ENCODE data around the gene ITGB1.
A peak's percentile ranks its signal among the peaks of the same experiment; 100 is the strongest.
"Not testable (repeated sequence)": the region's sequence is repeated elsewhere in the genome, so short reads cannot be mapped to it uniquely, and the experiment has no call there.

The ITGB1 gene

GRCh38 chr10:32995066-32995622, 37.1 kb upstream of the ITGB1 start:
- TF ChIP-seq CTCF (conservative IDR thresholded peaks at IDR 0.05; ENCODE audit: low read length) = no peak
- no peak overlapping the region for H3K4me3 ChIP-seq (ENCODE audit: low read length)
- DNase-seq (ENCODE audit: low read depth) = no peak

DNA sequence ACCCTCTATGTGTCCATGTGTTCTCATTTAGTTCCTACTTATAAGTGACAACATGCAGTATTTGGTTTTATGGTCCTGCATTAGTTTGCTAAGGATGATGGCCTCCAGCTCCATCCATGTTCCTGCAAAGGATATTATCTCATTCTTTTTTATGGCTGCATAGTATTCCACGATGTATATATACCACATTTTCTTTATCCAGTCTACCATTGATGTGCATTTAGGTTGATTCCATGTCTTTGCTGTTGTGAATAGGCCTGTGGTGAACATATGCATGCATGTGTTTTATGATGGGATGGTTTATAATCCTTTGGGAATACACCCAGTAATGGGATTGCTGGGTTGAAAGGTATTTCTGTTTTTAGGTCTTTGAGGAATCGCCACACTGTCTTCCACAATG, 36.6 kb upstream of the ITGB1 start:
- DNase-seq (ENCODE audit: low read depth); H3K4me3 ChIP-seq (ENCODE audit: low read length): not testable (repeated sequence)

DNA sequence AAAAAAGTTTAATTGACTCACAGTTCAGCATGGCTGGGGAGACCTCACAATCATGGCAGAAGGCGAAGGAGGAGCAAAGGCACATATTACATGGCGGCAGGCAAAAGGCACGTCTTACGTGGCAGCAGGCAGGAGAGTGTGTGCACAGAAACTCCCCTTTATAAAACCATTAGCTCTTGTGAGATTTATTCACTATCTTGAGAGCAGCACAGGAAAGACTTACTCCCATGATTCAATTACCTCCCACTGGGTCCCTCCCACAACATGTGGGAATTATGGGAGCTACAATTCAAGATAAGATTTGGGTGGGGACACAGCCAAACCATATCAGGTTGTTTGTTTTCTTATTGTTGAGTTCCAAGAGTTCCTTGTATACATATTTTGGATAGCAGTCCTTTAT, 34.3 kb upstream of the ITGB1 start:
- not testable (repeated sequence) for H3K4me3 ChIP-seq (ENCODE audit: low read length); DNase-seq (ENCODE audit: low read depth)

DNA sequence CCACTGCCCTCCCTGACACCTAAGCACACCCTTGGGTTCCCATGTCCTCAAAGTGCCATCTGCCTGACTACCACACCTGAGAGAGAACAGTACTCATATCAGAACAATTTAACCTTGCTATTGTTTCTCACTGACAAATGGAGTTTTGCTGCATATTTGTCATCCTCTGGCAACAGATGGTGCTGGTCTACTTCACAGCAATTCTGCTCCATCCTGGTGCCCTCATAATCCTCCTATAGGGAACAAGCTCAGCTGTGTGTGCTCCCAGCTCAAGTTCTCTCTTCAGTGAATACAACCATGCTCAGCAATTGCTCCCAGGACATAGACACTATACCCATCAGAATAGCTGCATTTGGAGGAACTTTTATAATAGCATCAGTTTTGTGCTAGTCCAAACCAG, 32.8 kb upstream of the ITGB1 start:
- no peak for DNase-seq (ENCODE audit: low read depth)
- H3K4me3 ChIP-seq (ENCODE audit: low read length) = no peak overlapping the region
- TF ChIP-seq CTCF (conservative IDR thresholded peaks at IDR 0.05; ENCODE audit: low read length) = no peak

DNA sequence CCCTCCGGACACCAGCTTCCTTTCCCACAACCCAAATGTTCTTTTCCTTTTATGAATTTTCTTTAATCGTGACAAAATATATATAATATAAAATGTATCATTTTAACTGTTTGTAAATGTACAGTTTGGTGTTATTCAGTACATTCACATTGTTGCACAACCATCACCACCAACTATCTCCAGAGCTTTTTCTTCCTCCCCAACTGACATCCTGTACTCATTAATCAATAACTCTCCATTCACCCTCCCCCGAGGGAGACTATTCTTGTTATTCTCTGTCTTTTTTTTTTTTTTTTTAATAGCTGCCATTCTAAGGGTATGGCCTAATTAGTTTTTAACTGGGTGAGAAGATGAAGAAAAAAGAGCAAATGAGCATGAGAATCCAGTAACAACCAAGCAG, 30.6 kb upstream of the ITGB1 start:
- TF ChIP-seq CTCF (conservative IDR thresholded peaks at IDR 0.05; ENCODE audit: low read length) = no peak
- no peak overlapping the region for H3K4me3 ChIP-seq (ENCODE audit: low read length)
- DNase-seq (ENCODE audit: low read depth) = no peak

DNA sequence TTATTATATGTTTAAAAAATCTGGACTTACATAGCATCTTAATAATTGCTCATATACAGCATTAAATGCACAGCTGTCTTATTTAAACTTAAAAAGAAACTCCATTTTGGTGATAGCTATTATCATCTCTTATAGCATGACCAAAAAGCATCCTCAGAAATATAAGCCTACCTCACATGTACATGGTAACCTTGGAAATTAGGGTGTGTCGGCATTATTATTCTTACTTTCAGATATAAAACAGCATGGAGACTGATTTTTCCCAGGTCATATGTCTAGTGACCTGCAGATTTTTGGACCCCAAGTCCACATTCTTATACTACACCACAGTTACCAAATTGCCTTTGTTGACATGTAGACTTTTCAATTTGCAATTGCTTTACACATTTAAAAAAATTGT, 29.1 kb upstream of the ITGB1 start:
- no peak overlapping the region for H3K4me3 ChIP-seq (ENCODE audit: low read length)
- TF ChIP-seq CTCF (conservative IDR thresholded peaks at IDR 0.05; ENCODE audit: low read length) = no peak
- DNase-seq (ENCODE audit: low read depth) = no peak

DNA sequence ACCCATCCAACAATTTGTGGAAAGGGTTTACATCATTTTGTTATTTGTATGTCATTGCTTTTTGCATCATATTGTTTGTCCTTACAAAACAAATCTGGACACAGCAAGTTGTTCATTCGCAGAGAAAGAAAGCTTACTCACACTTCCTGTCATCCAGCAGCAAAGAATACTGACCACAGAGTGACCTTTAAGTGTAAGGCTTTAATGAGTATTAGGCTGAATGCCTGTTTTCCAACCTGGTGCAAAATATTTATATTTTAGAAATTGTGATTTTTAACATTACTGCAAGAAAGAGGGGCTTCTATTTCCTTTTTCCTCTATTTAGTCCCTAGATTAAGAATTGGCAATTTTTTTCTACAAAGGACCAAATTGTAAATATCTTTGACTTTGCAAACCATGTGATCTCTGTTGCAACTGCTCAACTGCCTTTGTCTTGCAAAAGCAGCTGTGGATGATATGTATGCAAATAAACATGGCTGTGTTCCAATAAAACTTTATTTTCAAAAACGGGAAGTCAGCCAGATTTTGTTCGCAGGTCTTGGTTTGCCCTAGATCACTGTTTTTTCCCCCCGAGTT, 27.8 kb upstream of the ITGB1 start:
- H3K4me3 ChIP-seq (ENCODE audit: low read length) = no peak overlapping the region
- no peak for TF ChIP-seq CTCF (conservative IDR thresholded peaks at IDR 0.05; ENCODE audit: low read length)
- DNase-seq (ENCODE audit: low read depth) = peak; percentile 89

DNA sequence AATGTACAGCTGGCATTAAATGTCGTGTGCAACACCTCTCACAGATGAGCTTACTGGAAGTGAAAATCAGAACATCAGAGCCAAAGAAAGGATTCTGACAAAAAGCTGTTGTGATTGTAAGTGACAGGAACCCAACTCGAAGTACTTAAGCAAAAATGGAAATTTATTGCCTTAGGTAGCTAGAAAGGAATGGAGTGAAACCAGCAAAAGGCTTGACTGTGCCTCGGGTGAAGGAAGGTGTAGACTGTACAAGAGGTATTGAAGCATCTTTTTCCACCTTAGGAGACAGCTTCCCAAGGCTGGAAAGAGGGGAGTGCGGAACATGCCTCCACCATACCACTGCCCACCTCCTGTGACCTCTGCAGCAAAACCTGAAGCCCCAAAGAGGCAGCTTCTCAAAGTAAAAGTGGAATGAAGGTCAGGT, 27.3 kb upstream of the ITGB1 start:
- TF ChIP-seq CTCF (conservative IDR thresholded peaks at IDR 0.05; ENCODE audit: low read length) = no peak
- H3K4me3 ChIP-seq (ENCODE audit: low read length) = no peak overlapping the region
- no peak for DNase-seq (ENCODE audit: low read depth)

Measured in AG10803 (cell line).